ENCODE measurements around the gene LIN37. TPM values are rescaled to one million over a fixed set of nuclear protein-coding genes. Genes with fewer than 3 reads are reported as not detected.

The LIN37 gene
- total RNA-seq, 4 donors from 2014 or later, result 5.7 to 13.4 (median 9.5) TPM

DNA sequence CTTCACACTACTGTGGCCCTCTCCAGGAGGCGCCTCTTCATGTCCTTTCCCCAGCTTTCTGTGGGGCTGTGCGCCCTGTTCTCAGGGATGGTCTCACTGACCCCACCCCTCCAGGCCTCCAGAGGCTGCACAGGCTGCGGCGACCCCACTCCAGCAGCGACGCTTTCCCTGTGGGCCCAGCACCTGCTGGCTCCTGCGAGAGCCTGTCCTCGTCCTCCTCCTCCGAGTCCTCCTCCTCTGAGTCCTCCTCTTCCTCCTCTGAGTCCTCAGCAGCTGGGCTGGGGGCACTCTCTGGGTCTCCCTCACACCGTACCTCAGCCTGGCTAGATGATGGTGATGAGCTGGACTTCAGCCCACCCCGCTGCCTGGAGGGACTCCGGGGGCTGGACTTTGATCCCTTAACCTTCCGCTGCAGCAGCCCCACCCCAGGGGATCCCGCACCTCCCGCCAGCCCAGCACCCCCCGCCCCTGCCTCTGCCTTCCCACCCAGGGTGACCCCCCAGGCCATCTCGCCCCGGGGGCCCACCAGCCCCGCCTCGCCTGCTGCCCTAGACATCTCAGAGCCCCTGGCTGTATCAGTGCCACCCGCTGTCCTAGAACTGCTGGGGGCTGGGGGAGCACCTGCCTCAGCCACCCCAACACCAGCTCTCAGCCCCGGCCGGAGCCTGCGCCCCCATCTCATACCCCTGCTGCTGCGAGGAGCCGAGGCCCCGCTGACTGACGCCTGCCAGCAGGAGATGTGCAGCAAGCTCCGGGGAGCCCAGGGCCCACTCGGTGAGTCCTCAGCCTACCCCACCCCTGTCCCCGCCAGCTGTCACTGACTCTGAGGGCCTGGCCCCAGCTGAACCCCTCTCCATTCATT lies 38.2 kb downstream of the LIN37 start:
- Histone ChIP-seq H3K27ac (no peak overlapping the region), H3K9me3 (no peaks in the 10 kb centered on the region), H3K36me3 (peaks cover 0 to 41% (median 0%) of the 10 kb centered on the region in 3 donors), H3K4me3 (no peak overlapping the region), H3K27me3 (no peaks in the 10 kb centered on the region), H3K4me1 (no peaks in the 10 kb centered on the region)
- intact Hi-C loops (cut with DNase I), result no loop called here
- no peak for DNase-seq
- WGBS, 2 donors, result 74 to 86% methylated on average over 12 to 16 of the region's 31 CpGs
- TF ChIP-seq, protein P1, sequence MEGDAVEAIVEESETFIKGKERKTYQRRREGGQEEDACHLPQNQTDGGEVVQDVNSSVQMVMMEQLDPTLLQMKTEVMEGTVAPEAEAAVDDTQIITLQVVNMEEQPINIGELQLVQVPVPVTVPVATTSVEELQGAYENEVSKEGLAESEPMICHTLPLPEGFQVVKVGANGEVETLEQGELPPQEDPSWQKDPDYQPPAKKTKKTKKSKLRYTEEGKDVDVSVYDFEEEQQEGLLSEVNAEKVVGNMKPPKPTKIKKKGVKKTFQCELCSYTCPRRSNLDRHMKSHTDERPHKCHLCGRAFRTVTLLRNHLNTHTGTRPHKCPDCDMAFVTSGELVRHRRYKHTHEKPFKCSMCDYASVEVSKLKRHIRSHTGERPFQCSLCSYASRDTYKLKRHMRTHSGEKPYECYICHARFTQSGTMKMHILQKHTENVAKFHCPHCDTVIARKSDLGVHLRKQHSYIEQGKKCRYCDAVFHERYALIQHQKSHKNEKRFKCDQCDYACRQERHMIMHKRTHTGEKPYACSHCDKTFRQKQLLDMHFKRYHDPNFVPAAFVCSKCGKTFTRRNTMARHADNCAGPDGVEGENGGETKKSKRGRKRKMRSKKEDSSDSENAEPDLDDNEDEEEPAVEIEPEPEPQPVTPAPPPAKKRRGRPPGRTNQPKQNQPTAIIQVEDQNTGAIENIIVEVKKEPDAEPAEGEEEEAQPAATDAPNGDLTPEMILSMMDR (IDR thresholded peaks at IDR 0.05), result no peak
- no peak for TF ChIP-seq POLR2A (IDR thresholded peaks at IDR 0.05)

DNA sequence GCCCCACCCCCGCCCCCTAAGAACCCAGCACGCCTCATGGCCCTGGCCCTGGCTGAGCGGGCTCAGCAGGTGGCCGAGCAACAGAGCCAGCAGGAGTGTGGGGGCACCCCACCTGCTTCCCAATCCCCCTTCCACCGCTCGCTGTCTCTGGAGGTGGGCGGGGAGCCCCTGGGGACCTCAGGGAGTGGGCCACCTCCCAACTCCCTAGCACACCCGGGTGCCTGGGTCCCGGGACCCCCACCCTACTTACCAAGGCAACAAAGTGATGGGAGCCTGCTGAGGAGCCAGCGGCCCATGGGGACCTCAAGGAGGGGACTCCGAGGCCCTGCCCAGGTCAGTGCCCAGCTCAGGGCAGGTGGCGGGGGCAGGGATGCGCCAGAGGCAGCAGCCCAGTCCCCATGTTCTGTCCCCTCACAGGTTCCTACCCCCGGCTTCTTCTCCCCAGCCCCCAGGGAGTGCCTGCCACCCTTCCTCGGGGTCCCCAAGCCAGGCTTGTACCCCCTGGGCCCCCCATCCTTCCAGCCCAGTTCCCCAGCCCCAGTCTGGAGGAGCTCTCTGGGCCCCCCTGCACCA lies 38.9 kb downstream of the LIN37 start:
- no peak for TF ChIP-seq POLR2A (IDR thresholded peaks at IDR 0.05)
- TF ChIP-seq, protein P1 (IDR thresholded peaks at IDR 0.05), result no peak
- WGBS, 2 donors, result 100% methylated on average over 1 of the region's 15 CpGs; no CpG with 5 or more reads in 1 of the 2 donors
- Histone ChIP-seq H3K27ac (no peak overlapping the region), H3K27me3 (peaks cover 0 to 4% (median 0%) of the 10 kb centered on the region in 4 donors), H3K9me3 (no peaks in the 10 kb centered on the region), H3K36me3 (peaks cover 0 to 33% (median 0%) of the 10 kb centered on the region in 3 donors), H3K4me3 (no peak overlapping the region), H3K4me1 (no peaks in the 10 kb centered on the region)
- DNase-seq, result no peak
- intact Hi-C loops (cut with DNase I), result no loop called here

- WGBS, 2 donors, result 52 to 100% methylated on average over 2 to 5 of the region's 12 CpGs
- no peak for DNase-seq
- intact Hi-C loops (cut with DNase I), result no loop called here
- Histone ChIP-seq H3K36me3 (peaks cover 0 to 26% (median 0%) of the 10 kb centered on the region in 3 donors), H3K9me3 (no peaks in the 10 kb centered on the region), H3K4me3 (no peak overlapping the region), H3K27ac (no peak overlapping the region), H3K27me3 (peaks cover 0 to 6% (median 0%) of the 10 kb centered on the region in 4 donors), H3K4me1 (no peaks in the 10 kb centered on the region)
- TF ChIP-seq, protein P1 (IDR thresholded peaks at IDR 0.05), result no peak
- TF ChIP-seq POLR2A (IDR thresholded peaks at IDR 0.05), result no peak
Measured at GRCh38 chr19:35788205-35788960, 40.0 kb downstream of the LIN37 start.

DNA sequence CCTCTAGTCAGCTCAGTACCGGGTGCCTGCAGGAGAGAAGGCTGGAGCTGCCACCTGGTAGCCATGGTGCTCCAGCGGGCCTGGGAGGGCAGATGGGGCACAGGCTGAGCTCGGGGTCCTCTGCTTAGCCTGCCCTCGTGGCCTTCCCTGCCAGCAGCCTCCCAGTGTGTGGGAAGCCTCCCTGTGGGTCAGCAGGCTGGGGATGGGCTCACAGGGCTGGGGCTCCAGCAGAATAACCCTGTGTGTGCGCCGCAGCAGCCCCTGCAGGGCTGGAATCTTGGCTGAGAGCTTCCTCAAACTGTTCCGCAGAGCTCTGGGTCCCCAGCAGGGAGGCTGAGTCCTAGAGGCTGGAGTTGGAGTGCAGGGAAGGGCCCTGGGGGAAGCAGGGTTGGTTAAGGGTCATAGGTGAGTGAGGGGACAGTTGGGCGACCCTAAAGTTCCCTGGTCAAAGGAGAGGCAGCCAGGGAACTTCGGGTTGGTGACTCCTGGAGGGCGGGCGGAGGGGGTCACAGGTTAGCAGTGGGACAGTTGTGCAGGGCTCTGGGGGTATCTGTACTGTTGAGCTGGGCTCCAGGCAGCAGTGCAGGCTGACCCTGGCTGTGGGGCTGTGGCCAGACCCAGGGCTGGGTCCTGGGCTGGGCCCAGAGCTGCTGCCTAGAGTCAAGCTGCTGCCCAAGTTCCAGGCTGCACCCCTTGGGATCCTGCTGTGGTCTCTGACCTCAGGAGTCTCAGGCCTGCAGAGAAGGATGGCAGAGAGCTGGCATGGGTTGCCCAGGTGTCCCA lies 41.0 kb downstream of the LIN37 start:
- H3K9me3 ChIP-seq, result no peaks in the 10 kb centered on the region
- no peak overlapping the region for H3K27ac ChIP-seq
- intact Hi-C loops (cut with DNase I), result no loop called here
- H3K4me1 ChIP-seq, result no peaks in the 10 kb centered on the region
- DNase-seq, result no peak
- TF ChIP-seq, protein P1 (IDR thresholded peaks at IDR 0.05), result no peak
- TF ChIP-seq POLR2A (IDR thresholded peaks at IDR 0.05), result no peak
- peaks cover 0 to 19% (median 0%) of the 10 kb centered on the region in 3 donors for H3K36me3 ChIP-seq
- H3K4me3 ChIP-seq, result no peak overlapping the region
- peaks cover 0 to 15% (median 0%) of the 10 kb centered on the region in 4 donors for H3K27me3 ChIP-seq
- WGBS, 2 donors, result 92% methylated on average over 8 of the region's 11 CpGs; no CpG with 5 or more reads in 1 of the 2 donors
